Activated naive CD8-positive, alpha-beta T cell treated with anti-CD3 and anti-CD28 coated beads, Interleukin-2, amount 50 U/mL, for 24 hours (primary cell): ENCODE data around the gene PPM1G.
"Not testable (repeated sequence)": the region's sequence is repeated elsewhere in the genome, so short reads cannot be mapped to it uniquely, and the experiment has no call there.

Experiments
- ATAC-seq: fragments of 150-1000 bp; cut with Tn5 transposase; one replicate; pipeline ENCODE4 v1.10.0; 2021
- DNase-seq: peaks from one replicate; pipeline ENCODE4 v3.0.0; 2021
- H3K27ac Mint-ChIP-seq: one replicate; pipeline ENCODE4 v1.8.0; 2021; ENCODE audit warnings: mild to moderate bottlenecking, mixed read lengths
- H3K27me3 Mint-ChIP-seq: one replicate; pipeline ENCODE4 v1.8.0; 2021; ENCODE audit warnings: mixed read lengths
- H3K36me3 Mint-ChIP-seq: one replicate; pipeline ENCODE4 v1.8.0; 2021; ENCODE audit warnings: low read depth, mixed read lengths
- H3K4me1 Mint-ChIP-seq: one replicate; pipeline ENCODE4 v1.8.0; 2021; ENCODE audit warnings: mixed read lengths
- H3K4me3 Mint-ChIP-seq: one replicate; pipeline ENCODE4 v1.8.0; 2021; ENCODE audit warnings: mild to moderate bottlenecking, moderate library complexity, mixed read lengths
- H3K9me3 Mint-ChIP-seq: one replicate; pipeline ENCODE4 v1.8.0; 2021; ENCODE audit warnings: mixed read lengths

The PPM1G gene

GRCh38 chr2:27373567-27373966 is 35.8 kb downstream of the PPM1G start:
- peak overlapping the region; percentile 42 for H3K27ac Mint-ChIP-seq
- H3K27me3 Mint-ChIP-seq: peaks cover 2% of the 10 kb centered on the region
- H3K36me3 Mint-ChIP-seq: peaks cover 55% of the 10 kb centered on the region
- no peaks in the 10 kb centered on the region for H3K9me3 Mint-ChIP-seq
- H3K4me1 Mint-ChIP-seq: peaks cover 37% of the 10 kb centered on the region
- DNase-seq (no peak), ATAC-seq (no peak)
- no peak overlapping the region for H3K4me3 Mint-ChIP-seq

GRCh38 chr2:27372937-27373336 is 36.5 kb downstream of the PPM1G start:
- H3K27me3 Mint-ChIP-seq: peaks cover 2% of the 10 kb centered on the region
- peaks cover 38% of the 10 kb centered on the region for H3K4me1 Mint-ChIP-seq
- ATAC-seq: no peak
- peak overlapping the region; percentile 37 for H3K27ac Mint-ChIP-seq
- H3K9me3 Mint-ChIP-seq: no peaks in the 10 kb centered on the region
- DNase-seq: no peak
- peaks cover 57% of the 10 kb centered on the region for H3K36me3 Mint-ChIP-seq
- peak overlapping the region; percentile 98 for H3K4me3 Mint-ChIP-seq

GRCh38 chr2:27370816-27371620 is 38.4 kb downstream of the PPM1G start:
- H3K27me3 Mint-ChIP-seq: peaks cover 2% of the 10 kb centered on the region
- peaks cover 59% of the 10 kb centered on the region for H3K36me3 Mint-ChIP-seq
- H3K4me3 Mint-ChIP-seq: peak overlapping the region; percentile 98
- H3K4me1 Mint-ChIP-seq: peaks cover 43% of the 10 kb centered on the region
- peak overlapping the region; percentile 99 for H3K27ac Mint-ChIP-seq
- peak; percentile 41 for DNase-seq
- H3K9me3 Mint-ChIP-seq: no peaks in the 10 kb centered on the region
- ATAC-seq: peak; percentile 12

- DNase-seq (peak; percentile 99), ATAC-seq (peak; percentile 96)
- Mint-ChIP-seq H3K27me3 (peaks cover 2% of the 10 kb centered on the region), H3K36me3 (peaks cover 56% of the 10 kb centered on the region), H3K4me3 (peak within 1 kb of the TSS; percentile 98), H3K4me1 (peaks cover 43% of the 10 kb centered on the region), H3K9me3 (no peaks in the 10 kb centered on the region), H3K27ac (peak within 1 kb of the TSS; percentile 99)
These were observed 39.2 kb downstream of the PPM1G start, which contains the start of the genes EIF2B4 and SNX17 for GRCh38 chr2:27370026-27370815. Gene EIF2B4 (minus strand): TSS chr2:27370338. CDS start chr2:27370314, 24 bp downstream. Gene SNX17 (plus strand): TSS chr2:27370616. CDS start chr2:27370744, 128 bp downstream.

GRCh38 chr2:27369471-27370025 is 39.8 kb downstream of the PPM1G start:
- ATAC-seq: peak; percentile 8
- no peak for DNase-seq
- Mint-ChIP-seq H3K27me3 (peaks cover 2% of the 10 kb centered on the region), H3K9me3 (no peaks in the 10 kb centered on the region), H3K4me3 (peak overlapping the region; percentile 98), H3K4me1 (peaks cover 43% of the 10 kb centered on the region), H3K27ac (peak overlapping the region; percentile 99), H3K36me3 (peaks cover 53% of the 10 kb centered on the region)

GRCh38 chr2:27363933-27364332 is 45.5 kb downstream of the PPM1G start:
- DNase-seq (no peak), ATAC-seq (no peak)
- Mint-ChIP-seq H3K27ac (peak overlapping the region; percentile 36), H3K9me3 (no peaks in the 10 kb centered on the region), H3K36me3 (peaks cover 41% of the 10 kb centered on the region), H3K27me3 (no peaks in the 10 kb centered on the region), H3K4me3 (no peak overlapping the region), H3K4me1 (peaks cover 11% of the 10 kb centered on the region)

GRCh38 chr2:27362678-27363420 is 46.5 kb downstream of the PPM1G start:
- no peak overlapping the region for H3K4me3 Mint-ChIP-seq
- peak overlapping the region; percentile 20 for H3K27ac Mint-ChIP-seq
- no peak for DNase-seq
- H3K4me1 Mint-ChIP-seq: peaks cover 13% of the 10 kb centered on the region
- no peaks in the 10 kb centered on the region for H3K9me3 Mint-ChIP-seq
- H3K27me3 Mint-ChIP-seq: no peaks in the 10 kb centered on the region
- peaks cover 44% of the 10 kb centered on the region for H3K36me3 Mint-ChIP-seq
- no peak for ATAC-seq

GRCh38 chr2:27356382-27357181 is 52.8 kb downstream of the PPM1G start, which contains the start of gene GTF3C2:
Gene GTF3C2 (minus strand): TSS chr2:27356764. CDS start chr2:27343554, 13,210 bp downstream.
- H3K4me3 Mint-ChIP-seq: peak within 1 kb of the TSS; percentile 96
- DNase-seq (peak; percentile 90), ATAC-seq (peak; percentile 87)
- peaks cover 18% of the 10 kb centered on the region for H3K36me3 Mint-ChIP-seq
- peak within 1 kb of the TSS; percentile 99 for H3K27ac Mint-ChIP-seq
- H3K27me3 Mint-ChIP-seq: no peaks in the 10 kb centered on the region
- H3K4me1 Mint-ChIP-seq: peaks cover 55% of the 10 kb centered on the region
- H3K9me3 Mint-ChIP-seq: no peaks in the 10 kb centered on the region

- H3K36me3 Mint-ChIP-seq: peaks cover 16% of the 10 kb centered on the region
- ATAC-seq (peak; percentile 40), DNase-seq (peak; percentile 72)
- H3K4me3 Mint-ChIP-seq: peak overlapping the region; percentile 96
- H3K27me3 Mint-ChIP-seq: no peaks in the 10 kb centered on the region
- no peaks in the 10 kb centered on the region for H3K9me3 Mint-ChIP-seq
- H3K4me1 Mint-ChIP-seq: peaks cover 59% of the 10 kb centered on the region
- H3K27ac Mint-ChIP-seq: peak overlapping the region; percentile 99
These were observed 53.4 kb downstream of the PPM1G start for GRCh38 chr2:27356056-27356381.

- peaks cover 66% of the 10 kb centered on the region for H3K4me1 Mint-ChIP-seq
- no peak overlapping the region for H3K27ac Mint-ChIP-seq
- H3K36me3 Mint-ChIP-seq: peaks cover 16% of the 10 kb centered on the region
- H3K4me3 Mint-ChIP-seq: peak overlapping the region; percentile 96
- no peaks in the 10 kb centered on the region for H3K27me3 Mint-ChIP-seq
- no peak for DNase-seq
- H3K9me3 Mint-ChIP-seq: no peaks in the 10 kb centered on the region
- no peak for ATAC-seq
These were observed 54.8 kb downstream of the PPM1G start for GRCh38 chr2:27354597-27354927.

- Mint-ChIP-seq H3K27me3 (no peaks in the 10 kb centered on the region), H3K4me3 (peak overlapping the region; percentile 96), H3K9me3 (no peaks in the 10 kb centered on the region), H3K27ac (peak overlapping the region; percentile 13), H3K4me1 (peaks cover 68% of the 10 kb centered on the region), H3K36me3 (peaks cover 18% of the 10 kb centered on the region)
- DNase-seq (no peak), ATAC-seq (no peak)
These were observed 55.4 kb downstream of the PPM1G start for GRCh38 chr2:27353762-27354596.

GRCh38 chr2:27353386-27353761 is 56.0 kb downstream of the PPM1G start:
- peaks cover 17% of the 10 kb centered on the region for H3K36me3 Mint-ChIP-seq
- not testable (repeated sequence) for ATAC-seq, H3K27ac Mint-ChIP-seq, H3K27me3 Mint-ChIP-seq, H3K9me3 Mint-ChIP-seq, DNase-seq
- peak overlapping the region; percentile 28 for H3K4me3 Mint-ChIP-seq
- H3K4me1 Mint-ChIP-seq: peaks cover 65% of the 10 kb centered on the region
